ENCODE results near the gene RFX3. TPM values are rescaled to one million over a fixed set of nuclear protein-coding genes. Genes with fewer than 3 reads are reported as not detected.
"Not testable (repeated sequence)": the region's sequence is repeated elsewhere in the genome, so short reads cannot be mapped to it uniquely, and the experiment has no call there.

Gene RFX3
- total RNA-seq, 1 donor from 2014 or later, result 12.1 TPM

DNA sequence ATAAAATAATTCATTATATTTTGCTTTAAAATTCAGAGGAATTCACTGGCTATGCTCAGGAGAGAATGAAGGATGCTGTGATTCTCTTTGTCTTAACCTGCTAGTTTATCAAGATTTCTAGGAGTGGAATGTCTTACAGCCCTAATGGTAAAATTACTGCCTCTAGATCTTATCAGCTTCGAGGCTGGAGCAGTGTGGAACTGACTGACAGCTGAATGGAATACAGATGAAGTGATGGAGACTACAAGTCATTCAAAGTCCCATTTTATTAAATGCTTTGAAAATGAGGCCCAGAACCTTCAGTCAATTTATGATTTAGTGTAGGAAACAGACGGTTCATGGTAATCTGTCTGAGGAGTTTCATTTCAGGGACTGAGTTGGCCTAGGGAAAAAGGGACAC lies 202.1 kb downstream of the RFX3 start:
- FAIRE-seq, result no peak
- H3K27ac Mint-ChIP-seq (ENCODE audit: unreplicated experiment), result no peak overlapping the region

DNA sequence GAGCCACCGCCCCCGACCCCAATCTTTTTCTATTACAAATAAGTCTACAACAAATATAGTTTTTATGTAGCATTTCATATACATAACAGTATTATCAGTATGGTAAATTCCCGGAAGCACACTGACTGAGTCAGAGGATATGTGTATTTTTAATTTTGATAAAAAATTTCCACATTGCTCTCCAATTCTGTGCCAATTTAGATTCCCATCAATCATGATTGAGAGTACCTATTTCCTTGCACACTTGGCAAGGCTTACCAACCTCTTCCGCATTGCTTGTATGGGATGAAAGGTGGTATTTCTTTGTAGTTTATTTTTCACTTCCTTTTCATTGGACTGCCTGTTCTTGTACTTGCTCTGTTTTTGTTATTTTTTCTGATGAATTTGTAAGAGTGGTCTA lies 204.6 kb downstream of the RFX3 start:
- H3K9me3 Mint-ChIP-seq (ENCODE audit: unreplicated experiment), result no peaks in the 10 kb centered on the region
- no peaks in the 10 kb centered on the region for H3K36me3 ChIP-seq (ENCODE audit: insufficient read depth, low read length)
- H3K36me3 Mint-ChIP-seq (ENCODE audit: low read depth, unreplicated experiment), result peaks cover 7% of the 10 kb centered on the region
- TF ChIP-seq CTCF (IDR thresholded peaks at IDR 0.05; ENCODE audit: insufficient read depth, low read depth, low read length) (no peak), EZH2 (IDR thresholded peaks at IDR 0.05; ENCODE audit: insufficient read depth, low read length) (no peak)
- H3K4me3 Mint-ChIP-seq (ENCODE audit: unreplicated experiment), result no peak overlapping the region
- H3K4me3 ChIP-seq (ENCODE audit: insufficient read depth, low read depth, low read length), result no peak overlapping the region
- FAIRE-seq (no peak), DNase-seq (ENCODE audit: low read depth) (no peak)
- H3K4me1 Mint-ChIP-seq (ENCODE audit: low read depth, unreplicated experiment), result no peaks in the 10 kb centered on the region
- no peak overlapping the region for H3K4me2 ChIP-seq (ENCODE audit: low read length)
- H3K27me3 Mint-ChIP-seq (ENCODE audit: low read depth, unreplicated experiment), result no peaks in the 10 kb centered on the region
- no peak overlapping the region for H3K9ac ChIP-seq (ENCODE audit: low read length)
- H3K27ac Mint-ChIP-seq (ENCODE audit: unreplicated experiment), result no peak overlapping the region
- no peaks in the 10 kb centered on the region for H3K9me3 ChIP-seq (ENCODE audit: insufficient read depth, low read depth, low read length)
- H3K27me3 ChIP-seq (ENCODE audit: insufficient read depth, low read length), result no peaks in the 10 kb centered on the region
- no peaks in the 10 kb centered on the region for H4K20me1 ChIP-seq (ENCODE audit: insufficient read depth, low read length)
- no peaks in the 10 kb centered on the region for H3K4me1 ChIP-seq (ENCODE audit: insufficient read depth, low read length)
- no peak overlapping the region for H3K27ac ChIP-seq (ENCODE audit: low read depth, low read length)
- no peak overlapping the region for H2AFZ ChIP-seq (ENCODE audit: low read depth, low read length)
- no peaks in the 10 kb centered on the region for H3K79me2 ChIP-seq (ENCODE audit: insufficient read depth, low read length)

More for the DNA sequence above, 202.1 kb downstream of the RFX3 start:
- Mint-ChIP-seq H3K4me1 (ENCODE audit: low read depth, unreplicated experiment) (no peaks in the 10 kb centered on the region), H3K36me3 (ENCODE audit: low read depth, unreplicated experiment) (peaks cover 5% of the 10 kb centered on the region), H3K9me3 (ENCODE audit: unreplicated experiment) (no peaks in the 10 kb centered on the region), H3K4me3 (ENCODE audit: unreplicated experiment) (no peak overlapping the region), H3K27me3 (ENCODE audit: low read depth, unreplicated experiment) (no peaks in the 10 kb centered on the region)
- no peaks in the 10 kb centered on the region for H3K79me2 ChIP-seq (ENCODE audit: insufficient read depth, low read length)
- no peaks in the 10 kb centered on the region for H3K27me3 ChIP-seq (ENCODE audit: insufficient read depth, low read length)
- H3K27ac ChIP-seq (ENCODE audit: low read depth, low read length), result no peak overlapping the region
- no peak overlapping the region for H3K9ac ChIP-seq (ENCODE audit: low read length)
- TF ChIP-seq EZH2 (IDR thresholded peaks at IDR 0.05; ENCODE audit: insufficient read depth, low read length) (no peak), CTCF (IDR thresholded peaks at IDR 0.05; ENCODE audit: insufficient read depth, low read depth, low read length) (no peak)
- no peak for DNase-seq (ENCODE audit: low read depth)
- H3K4me3 ChIP-seq (ENCODE audit: insufficient read depth, low read depth, low read length), result no peak overlapping the region
- no peaks in the 10 kb centered on the region for H3K9me3 ChIP-seq (ENCODE audit: insufficient read depth, low read depth, low read length)
- no peaks in the 10 kb centered on the region for H3K36me3 ChIP-seq (ENCODE audit: insufficient read depth, low read length)
- no peaks in the 10 kb centered on the region for H3K4me1 ChIP-seq (ENCODE audit: insufficient read depth, low read length)
- H3K4me2 ChIP-seq (ENCODE audit: low read length), result no peak overlapping the region
- no peak overlapping the region for H2AFZ ChIP-seq (ENCODE audit: low read depth, low read length)
- H4K20me1 ChIP-seq (ENCODE audit: insufficient read depth, low read length), result no peaks in the 10 kb centered on the region

DNA sequence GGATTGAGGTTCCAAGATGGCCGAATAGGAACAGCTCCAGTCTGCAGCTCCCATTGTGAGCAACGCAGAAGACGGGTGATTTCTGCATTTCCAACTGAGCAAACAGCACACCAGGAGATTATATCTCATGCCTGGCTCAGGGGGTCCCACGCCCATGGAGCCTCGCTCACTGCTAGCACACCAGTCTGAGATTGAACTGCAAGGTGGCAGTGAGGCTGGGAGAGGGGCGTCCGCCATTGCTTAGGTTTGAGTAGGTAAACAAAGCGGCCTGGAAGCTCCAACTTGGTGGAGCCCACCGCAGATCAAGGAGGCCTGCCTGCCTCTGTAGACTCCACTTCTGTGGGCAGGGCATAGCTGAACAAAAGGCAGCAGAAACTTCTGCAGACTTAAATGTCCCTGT lies 213.2 kb downstream of the RFX3 start:
- H3K4me1 Mint-ChIP-seq (ENCODE audit: low read depth, unreplicated experiment), result not testable (repeated sequence)

More for the DNA sequence above, 213.2 kb downstream of the RFX3 start:
- not testable (repeated sequence) for H4K20me1 ChIP-seq (ENCODE audit: insufficient read depth, low read length); H3K27ac ChIP-seq (ENCODE audit: low read depth, low read length); FAIRE-seq; DNase-seq (ENCODE audit: low read depth); H3K27ac Mint-ChIP-seq (ENCODE audit: unreplicated experiment); H3K9me3 Mint-ChIP-seq (ENCODE audit: unreplicated experiment); H3K4me3 ChIP-seq (ENCODE audit: insufficient read depth, low read depth, low read length); H3K4me2 ChIP-seq (ENCODE audit: low read length); H3K27me3 ChIP-seq (ENCODE audit: insufficient read depth, low read length); H3K9me3 ChIP-seq (ENCODE audit: insufficient read depth, low read depth, low read length); H3K4me3 Mint-ChIP-seq (ENCODE audit: unreplicated experiment); H3K36me3 Mint-ChIP-seq (ENCODE audit: low read depth, unreplicated experiment); H2AFZ ChIP-seq (ENCODE audit: low read depth, low read length); H3K36me3 ChIP-seq (ENCODE audit: insufficient read depth, low read length); H3K9ac ChIP-seq (ENCODE audit: low read length); H3K4me1 ChIP-seq (ENCODE audit: insufficient read depth, low read length); H3K27me3 Mint-ChIP-seq (ENCODE audit: low read depth, unreplicated experiment); H3K79me2 ChIP-seq (ENCODE audit: insufficient read depth, low read length)

Measured in astrocyte (in vitro differentiated cells and primary cell).